Suprapubic skin (tissue), 3 donors: ENCODE data around the gene ABCC8.

Experiments used
- POLR2A ChIP-seq, 2 donors: fragments of 450-650 bp; IDR thresholded peaks; one replicate each; pipeline ENCODE4 v1.6.1; 2017; ENCODE audit warnings: antibody characterized with exemption in 2 of 2, mild to moderate bottlenecking in 2 of 2, moderate library complexity in 2 of 2
- TF ChIP-seq, protein P1 (sequence below), 2 donors: fragments of 200-600 bp in 1 of 2; fragments of 450-650 bp in 1 of 2; sonication (generic) in 1 of 2; IDR thresholded peaks; one replicate each; pipeline ENCODE4 v1.5.1; 2016 to 2019; ENCODE audit warnings: antibody characterized with exemption in 2 of 2, mild to moderate bottlenecking in 1 of 2, moderate library complexity in 1 of 2

DNA sequence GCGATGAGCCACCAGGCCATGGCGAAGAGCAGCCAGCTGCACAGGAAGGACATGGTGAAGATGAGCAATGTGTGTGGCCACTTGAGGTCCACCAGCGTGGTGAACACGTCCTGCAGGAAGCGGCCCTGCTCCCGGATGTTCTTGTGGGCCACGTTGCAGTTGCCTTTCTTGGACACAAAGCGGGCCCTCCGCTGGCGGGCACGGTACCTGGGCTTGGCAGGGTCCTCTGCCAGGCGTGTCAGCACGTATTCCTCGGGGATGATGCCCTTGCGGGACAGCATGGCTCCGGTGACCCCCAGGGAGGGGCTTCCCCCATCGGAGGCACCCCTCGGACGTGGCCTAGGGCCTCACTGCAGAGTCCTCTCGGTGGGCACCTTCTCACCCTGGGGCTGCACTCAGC is 88.8 kb downstream of the ABCC8 start:
- TF ChIP-seq, protein P1, sequence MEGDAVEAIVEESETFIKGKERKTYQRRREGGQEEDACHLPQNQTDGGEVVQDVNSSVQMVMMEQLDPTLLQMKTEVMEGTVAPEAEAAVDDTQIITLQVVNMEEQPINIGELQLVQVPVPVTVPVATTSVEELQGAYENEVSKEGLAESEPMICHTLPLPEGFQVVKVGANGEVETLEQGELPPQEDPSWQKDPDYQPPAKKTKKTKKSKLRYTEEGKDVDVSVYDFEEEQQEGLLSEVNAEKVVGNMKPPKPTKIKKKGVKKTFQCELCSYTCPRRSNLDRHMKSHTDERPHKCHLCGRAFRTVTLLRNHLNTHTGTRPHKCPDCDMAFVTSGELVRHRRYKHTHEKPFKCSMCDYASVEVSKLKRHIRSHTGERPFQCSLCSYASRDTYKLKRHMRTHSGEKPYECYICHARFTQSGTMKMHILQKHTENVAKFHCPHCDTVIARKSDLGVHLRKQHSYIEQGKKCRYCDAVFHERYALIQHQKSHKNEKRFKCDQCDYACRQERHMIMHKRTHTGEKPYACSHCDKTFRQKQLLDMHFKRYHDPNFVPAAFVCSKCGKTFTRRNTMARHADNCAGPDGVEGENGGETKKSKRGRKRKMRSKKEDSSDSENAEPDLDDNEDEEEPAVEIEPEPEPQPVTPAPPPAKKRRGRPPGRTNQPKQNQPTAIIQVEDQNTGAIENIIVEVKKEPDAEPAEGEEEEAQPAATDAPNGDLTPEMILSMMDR (IDR thresholded peaks at IDR 0.05) = no peak
- no peak for TF ChIP-seq POLR2A (IDR thresholded peaks at IDR 0.05)
